GM19238 (cell line): ENCODE data around the gene MARCHF9.

Experiments
- DNase-seq: peaks from one replicate; pipeline ENCODE4 v3.0.0; 2011; ENCODE audit warnings: low spot score; ENCODE audit not compliant: insufficient read length

MARCHF9 gene

DNA sequence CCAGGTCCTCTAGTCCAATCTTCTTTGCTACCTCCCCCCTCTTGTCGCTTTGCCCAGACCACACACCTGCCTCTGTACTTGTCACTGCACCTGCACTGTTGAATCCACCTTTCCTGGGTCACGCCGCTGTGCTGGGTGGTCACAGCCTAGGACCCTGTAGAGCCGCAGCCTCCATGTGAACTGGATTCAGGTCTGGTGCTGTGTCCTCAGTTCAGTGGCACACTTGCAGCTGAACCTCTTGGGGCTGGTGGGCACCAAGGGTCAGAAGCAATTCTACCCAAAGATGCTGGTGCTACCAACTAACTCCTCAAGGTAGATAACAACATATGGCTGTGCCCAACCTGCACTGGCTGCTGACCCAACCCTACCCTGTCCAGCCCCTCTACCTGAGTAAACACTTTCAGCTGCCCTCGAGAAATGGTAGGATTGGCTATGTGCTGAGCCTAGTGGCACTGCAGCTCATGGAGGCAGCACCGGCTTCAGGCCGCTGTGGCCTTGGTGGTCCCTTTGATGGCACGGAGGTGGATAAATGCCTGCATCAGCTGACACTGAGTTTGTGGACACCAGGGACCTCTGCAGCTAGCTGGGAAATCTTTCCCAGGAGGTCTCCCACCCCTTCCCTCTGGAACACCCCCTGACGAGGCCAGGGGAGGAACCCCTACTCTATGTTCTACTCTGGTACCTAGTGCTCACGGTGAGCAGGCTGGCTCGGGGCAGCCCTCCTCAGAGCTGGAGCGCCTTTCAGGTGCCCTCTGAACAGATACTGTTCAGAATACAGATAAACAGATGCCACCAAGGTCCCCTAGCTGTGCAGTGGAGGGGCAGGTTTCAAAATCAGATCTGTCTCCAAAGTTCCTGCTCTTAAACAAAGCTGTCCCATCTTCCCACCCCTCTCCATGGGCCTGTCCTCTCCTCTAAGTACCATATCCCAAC is 30.6 kb upstream of the MARCHF9 start:
- DNase-seq, result no peak

DNA sequence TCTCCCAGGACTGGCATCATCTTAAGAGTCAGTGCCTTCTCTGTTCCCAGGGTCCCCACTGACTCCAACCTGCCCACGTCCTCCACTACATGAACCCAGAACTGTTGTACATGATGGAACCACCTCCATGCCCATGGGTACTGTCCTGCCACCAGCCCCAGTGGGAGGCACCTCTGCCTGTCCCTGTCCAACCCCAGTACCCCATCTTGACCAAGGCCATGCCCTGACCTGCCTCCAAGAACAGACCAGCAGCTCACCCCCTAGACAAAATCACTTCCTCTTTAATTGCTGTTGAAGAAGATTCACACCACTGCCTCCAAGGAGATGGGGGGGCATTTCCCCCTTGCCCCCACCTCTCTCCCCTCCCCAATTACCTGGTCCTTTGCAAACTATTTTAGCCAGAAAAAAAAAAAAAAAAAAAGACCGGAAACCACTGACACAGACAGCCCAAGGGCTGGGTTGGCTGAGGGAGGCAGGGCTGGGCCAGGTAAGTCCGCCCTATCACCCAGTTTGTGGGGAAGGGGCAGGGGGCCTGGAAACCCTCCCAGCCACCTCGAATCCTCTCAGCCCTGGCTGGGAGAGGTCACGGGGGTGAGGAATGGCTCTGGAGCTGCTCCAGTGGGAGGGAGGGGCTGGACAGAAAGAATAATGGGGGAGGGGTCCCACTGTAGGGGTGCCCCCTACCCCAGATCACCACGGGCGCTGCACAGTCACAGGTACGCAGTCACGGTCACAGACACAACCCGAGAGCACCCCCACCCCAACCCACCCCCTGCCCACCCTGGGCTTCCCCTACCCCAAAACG is 29.8 kb upstream of the MARCHF9 start:
- no peak for DNase-seq

DNA sequence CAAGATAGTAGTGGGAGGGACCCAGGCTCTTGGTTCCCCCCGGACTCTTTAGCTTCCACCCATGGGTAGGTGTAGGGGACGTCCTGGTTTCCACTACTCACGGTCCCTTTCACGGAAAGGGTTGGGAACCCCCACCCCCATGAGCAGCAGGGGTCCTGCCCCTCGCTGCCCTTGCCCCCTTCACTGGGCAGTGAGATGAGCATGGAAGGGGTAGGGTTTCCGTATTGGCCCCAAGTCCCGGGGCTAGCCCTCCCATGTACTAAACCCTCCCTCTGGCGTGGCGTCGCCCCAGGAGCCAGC is 29.1 kb upstream of the MARCHF9 start:
- no peak for DNase-seq

DNA sequence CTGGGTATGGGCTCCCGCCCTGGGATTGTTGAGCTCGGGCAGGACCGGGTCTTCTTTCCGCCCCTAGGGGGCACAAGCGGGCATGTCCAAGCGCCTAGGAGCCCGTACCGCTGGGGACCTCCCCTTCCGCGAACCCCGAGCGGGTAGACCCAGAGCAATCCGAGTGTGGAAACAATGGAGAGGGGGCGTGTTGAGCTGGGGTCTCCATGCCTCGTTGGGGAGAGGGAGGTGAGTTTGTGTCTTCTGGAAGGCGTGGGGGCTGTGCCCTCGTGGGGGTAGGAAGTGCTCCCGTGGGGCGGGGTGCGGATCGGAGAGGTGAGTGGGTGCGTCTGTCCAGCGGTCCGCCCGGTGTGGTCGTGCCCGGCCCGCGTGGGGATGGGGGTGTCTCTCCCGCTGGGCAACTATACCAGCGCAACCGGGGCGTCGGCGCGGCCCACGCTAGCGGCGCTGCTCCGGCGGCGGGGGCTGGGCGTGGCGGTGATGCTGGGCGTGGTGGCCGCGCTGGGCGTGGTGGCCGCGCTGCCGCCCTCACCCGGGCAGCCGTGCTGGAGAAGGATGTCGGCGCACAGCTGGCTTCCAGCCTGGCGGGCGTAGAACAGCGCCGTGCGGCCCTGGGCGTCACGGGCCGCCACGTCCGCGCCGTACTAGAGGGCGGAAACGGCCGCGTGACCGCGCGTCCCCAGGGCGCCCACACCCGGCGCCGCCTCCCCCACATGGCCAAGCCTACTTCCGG is 28.6 kb upstream of the MARCHF9 start:
- DNase-seq, result no peak

DNA sequence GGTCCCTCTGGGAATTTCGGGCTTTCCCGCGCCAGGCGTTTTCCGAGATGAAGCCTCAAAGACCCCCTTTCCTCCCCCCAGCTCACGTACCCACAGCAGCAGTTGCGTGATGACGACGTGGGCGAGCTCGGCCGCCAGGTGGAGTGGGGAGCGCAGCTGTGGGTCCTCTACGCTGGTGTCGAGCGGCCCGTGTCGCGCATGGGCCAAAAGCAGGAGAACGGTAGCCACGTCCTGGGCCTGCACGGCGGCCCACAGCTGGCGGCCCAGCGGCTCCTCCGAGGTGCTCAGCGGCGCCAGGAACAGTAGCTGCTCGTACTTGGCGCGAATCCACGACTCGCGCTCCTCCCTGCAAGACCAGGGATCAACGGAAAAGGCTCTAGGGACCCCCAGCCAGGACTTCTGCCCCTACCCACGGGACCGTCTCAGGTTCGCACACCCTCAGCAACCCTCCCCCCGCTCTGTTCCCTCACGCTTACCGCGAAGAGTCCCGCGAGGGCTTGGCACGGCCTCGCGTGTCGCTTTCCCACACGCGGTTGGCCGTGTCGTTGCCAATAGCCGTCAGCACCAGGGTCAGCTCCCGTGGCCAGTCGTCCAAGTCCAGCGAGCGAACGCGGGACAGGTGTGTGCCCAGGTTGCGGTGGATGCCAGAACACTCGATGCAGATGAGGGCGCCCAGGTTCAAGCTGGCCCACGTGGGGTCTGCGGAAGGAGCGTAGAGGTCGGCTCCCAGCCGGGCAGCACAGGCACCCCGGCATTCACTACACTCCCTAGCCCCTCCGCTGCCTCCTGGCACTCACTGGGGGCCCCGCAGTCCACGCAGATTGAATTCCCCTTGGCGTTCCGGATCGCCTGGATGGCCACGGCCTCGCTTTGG is 27.8 kb upstream of the MARCHF9 start:
- DNase-seq, result no peak

DNA sequence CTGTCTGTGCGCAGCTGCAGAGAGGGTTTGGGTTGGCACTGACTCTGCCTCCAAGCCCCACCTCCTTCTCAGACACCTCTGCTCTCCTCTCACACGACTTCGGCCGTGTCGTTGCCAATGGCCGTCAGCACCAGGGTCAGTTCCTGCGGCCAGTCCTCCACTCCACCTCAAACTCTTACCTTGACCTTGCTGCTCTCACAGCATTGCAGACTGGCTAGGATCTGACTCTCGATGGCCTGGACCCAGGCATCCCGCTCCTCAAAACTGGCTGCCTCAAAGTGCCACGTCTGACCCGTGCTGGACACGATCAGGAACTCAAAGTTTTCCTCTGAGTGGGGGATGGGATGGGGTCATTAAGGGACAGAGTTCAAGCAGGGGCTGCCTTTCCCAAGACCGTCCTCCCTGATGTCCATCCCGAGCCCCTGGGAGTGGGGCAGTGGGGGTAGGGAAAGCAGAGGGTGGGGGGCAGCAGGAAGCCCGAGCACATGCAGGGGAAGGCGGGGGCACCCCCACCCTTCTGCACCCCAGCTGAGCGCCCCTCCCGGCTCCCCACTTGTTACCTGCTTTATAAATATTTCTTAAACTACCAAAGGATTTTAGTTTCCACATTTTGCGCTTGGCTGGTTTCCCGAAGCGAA is 27.0 kb upstream of the MARCHF9 start:
- DNase-seq, result no peak

DNA sequence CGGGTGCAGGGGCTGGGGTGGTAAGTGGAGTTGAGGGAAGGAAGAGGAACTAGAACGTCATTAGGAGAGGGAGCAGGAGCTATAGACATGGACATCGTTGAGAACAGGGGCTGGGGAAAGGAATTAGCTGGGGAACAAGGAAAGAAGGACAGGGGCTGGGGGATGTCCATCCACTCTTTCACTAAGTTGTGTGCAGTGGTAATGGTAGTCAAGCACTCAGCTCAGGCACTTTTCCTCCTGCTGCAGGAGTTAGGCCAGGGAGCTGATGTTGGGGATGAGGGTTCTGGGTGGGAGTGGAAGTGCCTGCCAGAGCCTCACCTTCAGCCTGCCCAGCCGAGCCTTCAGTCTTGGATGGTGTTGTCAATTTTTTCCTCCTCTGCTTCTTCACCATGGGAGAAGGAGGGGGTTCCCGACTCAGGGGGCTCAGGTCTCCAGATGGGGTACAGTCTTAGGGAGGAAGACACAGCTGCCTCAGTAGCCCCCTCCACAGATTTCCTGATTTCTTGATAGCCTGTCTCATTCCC is 25.5 kb upstream of the MARCHF9 start:
- no peak for DNase-seq

DNA sequence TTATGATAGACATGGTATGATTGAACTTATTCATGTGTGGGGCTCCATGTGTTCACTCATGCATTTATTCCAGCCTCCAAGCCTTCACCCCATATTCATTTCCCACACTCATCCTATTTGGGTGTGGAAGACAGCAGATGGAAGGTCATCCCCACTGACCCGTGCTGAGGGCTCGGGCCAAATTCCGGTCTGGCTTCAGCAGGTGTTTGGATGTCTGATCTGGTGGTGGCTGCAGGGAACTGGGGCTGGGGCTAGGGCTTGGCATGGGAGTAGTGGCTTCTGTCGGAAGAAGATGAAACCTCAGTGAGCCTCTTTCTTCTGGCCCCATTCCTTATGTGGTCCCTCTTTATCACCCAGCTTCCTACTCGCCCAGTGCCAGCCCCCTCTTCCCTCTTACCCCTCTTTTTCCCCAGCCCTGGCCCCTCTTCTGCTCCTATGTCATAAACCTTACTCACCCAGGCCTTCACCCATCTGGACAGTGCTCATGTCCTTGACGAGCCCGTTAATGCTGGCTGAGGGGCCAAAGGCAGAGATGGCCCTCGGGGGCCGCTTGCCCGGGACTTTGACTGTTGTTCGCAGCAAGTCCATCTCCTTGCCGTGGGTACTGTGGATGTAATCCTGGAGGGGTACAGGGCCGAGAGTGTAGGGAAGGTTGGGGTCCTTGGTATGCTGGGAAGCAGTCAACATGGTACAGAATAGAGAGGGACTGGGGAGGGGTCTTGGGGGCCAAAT is 24.4 kb upstream of the MARCHF9 start:
- no peak for DNase-seq

DNA sequence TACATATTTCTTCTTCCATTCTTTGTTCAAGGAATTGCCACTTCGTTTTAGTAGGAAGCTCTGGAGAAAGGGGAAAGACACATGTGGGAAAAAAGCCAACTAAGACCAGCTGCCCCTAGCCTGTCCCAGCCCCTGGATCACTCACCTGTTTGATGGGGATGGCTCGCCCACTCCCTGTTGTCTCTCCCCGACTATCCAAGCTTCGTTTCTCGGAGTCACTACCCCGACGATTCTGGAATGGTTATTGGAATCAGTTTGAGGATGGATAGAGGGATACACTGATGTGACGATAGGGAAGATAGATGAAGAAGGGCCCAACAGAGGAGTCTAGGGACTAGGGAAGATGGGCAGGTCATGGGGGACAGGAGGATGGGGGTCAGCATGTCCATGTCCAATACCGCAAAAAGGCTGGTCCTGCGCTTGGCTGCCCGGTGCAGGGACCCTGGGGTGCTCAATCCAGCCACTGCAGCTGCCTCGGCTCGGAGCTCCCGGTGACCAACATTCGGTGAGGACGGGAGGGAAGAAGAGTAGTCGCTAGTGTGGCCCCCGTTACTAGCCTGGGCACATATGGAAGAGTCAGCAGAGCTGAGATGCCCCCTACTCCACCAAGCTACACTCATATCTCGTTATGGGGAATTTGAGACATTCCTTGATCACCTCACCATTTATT is 23.4 kb upstream of the MARCHF9 start:
- DNase-seq, result no peak

DNA sequence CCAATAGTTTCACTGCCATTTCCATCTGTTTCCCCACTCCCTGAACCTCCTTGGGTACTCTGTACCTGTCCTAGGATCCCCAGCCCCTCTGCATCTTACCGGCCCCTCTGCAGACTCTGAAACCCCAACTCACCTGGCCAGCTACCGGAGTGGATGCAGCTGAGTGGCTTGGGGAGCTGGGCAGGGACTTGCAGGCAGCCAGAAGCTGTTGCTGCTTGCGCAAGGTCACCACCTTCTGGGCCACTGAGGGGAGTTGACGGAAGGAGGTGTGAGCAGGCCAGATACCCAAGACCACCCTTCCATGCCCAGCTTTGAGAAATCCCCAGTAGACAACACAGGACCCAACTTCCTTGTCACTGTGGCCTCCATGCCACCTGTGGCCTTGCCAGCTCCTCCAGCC is 22.6 kb upstream of the MARCHF9 start:
- no peak for DNase-seq

DNA sequence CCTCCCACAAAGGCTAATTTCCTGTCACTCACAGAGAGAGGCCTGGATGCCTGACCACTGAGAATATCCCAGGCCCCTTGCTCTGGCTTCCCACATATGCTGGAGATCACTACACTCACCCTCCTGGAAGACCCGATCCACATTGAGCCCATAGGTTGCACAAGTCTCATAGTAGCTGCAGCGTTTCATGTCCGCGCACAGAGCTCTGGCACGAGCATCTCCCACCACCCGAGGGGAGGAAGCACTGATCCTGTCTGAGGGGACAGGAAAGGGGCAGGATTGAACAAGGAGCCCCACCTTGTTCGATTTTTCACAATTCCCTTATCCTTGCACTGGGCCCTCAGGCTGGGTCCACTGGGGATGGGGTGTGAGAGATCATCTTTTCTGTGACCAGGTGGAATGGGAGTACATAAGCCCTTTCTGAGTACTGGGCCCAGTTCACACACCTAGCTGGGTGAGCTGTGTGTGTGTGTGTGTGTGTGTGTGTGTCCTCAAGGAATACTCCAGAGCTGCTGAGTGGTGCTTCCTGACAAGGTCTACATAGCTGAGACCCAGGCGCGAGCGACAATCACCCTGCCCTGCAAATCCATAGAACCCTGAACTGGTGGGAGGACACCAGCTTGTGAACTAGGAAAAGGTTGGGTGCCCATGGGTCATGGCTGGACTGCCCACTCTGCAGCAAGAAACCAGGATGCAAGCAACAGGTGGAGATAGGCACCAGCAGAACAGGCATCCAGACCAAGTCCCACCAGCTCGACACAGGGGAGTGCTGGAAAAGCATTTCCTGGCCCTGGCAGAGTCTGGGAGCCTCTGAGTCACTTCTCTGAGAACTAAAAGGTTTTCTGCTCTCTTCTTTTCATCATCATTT is 21.9 kb upstream of the MARCHF9 start:
- no peak for DNase-seq

DNA sequence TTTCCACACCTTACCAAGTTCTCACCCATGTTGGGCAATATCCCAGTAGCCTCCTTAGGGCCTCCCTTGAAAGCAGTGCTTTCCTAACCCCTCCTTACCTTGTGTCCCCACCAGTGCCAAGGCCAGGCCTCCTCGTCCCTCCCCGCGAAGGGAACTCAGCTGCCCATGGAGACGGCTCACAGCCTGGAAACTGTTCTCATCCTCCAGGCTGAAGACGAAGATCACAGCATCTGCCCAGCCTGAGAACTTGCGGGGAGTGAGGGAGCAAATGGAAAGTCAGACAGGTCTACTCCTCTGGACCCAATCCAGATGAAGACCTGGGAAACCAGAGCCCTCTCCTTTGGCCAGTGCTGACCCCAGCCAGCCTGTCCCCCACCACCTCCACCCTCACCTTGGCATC is 21.0 kb upstream of the MARCHF9 start:
- no peak for DNase-seq

DNA sequence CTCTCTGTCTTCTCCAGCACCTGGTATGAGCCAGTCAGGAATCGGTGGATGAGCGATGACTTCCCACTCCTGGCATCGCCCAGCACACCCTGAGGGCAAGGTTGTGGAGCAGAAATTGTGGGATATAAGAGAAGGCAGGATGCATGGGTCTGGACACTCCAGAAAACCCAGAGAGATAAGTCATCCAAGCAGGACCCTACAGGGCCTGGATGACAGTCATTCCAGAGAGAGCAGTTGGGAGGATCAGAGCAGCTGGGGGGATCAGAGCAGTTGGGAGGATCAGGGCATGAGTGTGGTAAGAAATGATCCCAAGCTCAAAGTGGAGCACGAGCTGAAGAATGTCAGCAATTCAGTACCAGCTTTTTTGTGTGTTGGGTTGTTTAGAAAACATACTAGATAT is 20.3 kb upstream of the MARCHF9 start:
- no peak for DNase-seq

DNA sequence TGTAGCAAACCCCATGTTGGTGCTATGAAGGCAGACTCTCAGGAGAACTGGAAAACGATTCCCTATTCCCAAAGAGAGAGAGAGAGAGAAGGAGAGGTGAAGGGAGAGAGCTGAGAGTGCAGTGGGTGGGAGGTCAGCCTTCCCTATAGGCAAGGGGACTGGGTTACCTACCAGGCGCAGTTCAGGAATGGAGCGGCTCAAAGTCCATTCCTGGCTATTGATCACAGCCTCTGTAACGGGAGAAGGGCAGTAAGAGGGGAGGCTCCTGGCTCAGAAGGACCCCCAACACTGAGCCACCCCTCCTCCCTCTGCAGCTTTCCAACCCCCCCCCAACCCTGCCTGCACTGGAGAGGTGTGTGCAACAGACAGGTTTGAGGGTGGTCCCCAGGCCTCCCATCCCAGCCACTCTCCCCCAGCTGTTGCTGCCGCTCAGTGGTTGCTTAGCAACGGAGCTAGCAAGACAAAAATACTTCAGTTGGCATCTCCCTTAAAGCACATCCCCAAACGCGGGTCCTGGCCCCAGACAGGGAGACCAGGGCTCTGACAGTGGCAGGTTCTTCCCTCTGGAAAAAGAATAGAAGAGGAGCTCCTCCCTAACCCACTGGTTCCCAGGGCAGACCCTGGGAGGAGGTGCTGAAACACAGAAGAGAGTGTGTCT is 19.6 kb upstream of the MARCHF9 start:
- DNase-seq, result no peak

DNA sequence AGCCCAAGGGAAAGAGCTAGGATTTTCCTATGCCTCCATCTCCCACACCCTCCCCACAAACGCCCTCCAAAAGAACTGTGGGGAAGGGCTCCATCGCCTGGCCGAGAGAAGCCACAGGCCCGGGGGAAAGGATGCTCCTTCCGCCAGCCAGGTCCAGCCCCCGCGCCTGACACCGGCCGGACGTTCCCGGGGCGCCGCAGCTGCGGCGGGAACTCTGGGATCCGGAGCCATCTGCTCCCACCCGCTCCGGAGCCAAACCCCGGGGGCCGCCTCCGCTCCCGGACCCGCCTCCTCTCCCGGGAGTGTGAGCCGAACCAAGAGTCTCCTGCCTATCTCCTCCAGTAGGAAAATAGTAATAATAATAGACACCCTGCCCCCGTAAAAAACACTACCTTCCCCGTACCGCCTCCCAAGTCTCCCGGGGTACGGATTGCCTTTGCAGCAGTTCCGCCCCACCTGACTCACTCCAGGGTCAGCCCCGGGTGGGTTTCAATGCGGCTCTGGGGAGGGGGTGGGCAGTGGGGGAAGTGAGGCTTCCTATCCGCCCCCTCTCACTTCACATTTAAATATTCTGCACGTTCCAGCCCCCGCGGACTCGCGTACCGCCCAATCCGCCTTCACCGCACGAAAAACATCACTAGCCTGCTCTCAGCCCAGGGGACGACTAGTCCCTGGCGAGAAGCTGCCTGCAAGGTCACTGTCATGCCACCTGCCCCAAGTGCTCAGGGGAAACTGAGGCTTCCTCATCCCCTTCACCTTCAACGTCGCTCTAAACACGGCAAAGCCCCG is 18.8 kb upstream of the MARCHF9 start:
- DNase-seq, result no peak

DNA sequence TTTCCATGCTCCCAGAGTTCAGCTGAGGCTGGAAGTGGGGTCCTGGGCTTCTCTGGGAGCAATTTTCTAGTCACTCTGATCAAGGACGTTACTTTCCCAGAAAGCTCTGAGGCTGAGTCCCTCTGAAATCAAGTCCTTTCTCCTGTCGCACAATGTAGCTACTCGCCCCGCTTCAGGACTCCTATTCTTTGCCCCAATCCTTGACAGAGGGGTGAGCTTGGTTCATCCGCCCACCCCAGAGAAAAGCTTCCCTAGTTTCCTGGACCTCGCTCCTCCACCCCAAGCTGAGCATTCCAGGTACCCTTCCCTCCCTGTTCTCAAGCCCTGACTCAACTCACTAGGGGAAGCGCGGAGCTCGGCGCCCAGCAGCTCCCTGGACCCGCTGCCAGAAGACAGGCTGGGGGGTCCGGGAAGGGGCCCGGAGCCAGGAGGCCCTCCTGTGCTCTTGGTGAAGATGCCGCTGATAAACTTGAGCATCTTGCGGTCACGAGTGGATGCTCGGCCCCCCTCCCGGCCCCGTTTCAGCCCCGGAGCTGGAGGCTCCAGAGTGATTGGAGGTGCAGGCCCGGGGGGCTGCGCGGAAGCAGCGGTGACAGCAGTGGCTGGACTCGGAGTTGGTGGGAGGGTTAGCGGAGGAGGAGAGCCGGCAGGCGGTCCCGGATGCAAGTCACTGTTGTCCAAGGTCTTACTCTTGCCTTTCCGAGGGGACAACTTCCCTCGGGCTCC is 18.0 kb upstream of the MARCHF9 start:
- no peak for DNase-seq
